GM19468 (cell line): Measurements from ENCODE around the gene DNAJC2.
"Not testable (repeated sequence)": the region's sequence is repeated elsewhere in the genome, so short reads cannot be mapped to it uniquely, and the experiment has no call there.

ENCODE experiments used
- ATAC-seq: cut with Tn5 transposase; IDR thresholded peaks from one replicate; pipeline ENCODE4 v1.9.1; 2021; ENCODE audit warnings: mild to moderate bottlenecking, moderate library complexity, moderate number of reproducible peaks; ENCODE audit not compliant: unreplicated experiment; ENCODE audit errors: extremely low read depth

The DNAJC2 gene

DNA sequence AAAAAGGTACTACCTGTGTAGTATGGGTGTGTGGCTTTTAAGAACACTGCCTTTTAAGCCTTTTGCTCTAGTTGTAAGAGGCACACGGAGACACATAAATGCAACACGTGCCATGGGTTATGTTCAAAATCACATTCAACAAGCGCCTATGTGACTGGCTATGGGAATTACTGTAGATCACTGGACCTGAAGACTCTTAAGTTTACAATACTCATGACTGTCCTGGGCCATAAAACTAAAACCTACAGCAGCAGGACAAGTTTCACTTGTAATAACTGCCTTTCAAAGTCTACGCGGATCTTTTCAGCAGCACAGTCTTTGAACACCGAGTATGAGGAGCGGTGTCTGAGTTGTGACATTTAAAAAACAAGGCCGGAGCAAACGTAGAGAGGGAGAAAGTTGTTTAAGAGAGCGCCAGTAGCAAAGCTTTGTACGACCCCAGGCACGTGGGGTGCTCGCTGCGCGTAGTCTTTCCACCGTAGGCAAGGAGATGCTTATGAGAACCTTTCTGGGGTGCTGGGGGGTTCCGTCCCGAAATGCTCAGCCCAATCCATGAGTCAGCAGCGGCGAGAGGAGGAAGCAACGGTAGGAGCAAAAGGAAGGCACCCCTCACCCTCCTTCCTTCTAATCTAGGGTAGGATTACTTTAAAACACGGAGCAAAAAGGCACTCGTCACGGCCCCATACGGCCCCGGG is 662 bp downstream of the DNAJC2 start:
- ATAC-seq = no peak

DNA sequence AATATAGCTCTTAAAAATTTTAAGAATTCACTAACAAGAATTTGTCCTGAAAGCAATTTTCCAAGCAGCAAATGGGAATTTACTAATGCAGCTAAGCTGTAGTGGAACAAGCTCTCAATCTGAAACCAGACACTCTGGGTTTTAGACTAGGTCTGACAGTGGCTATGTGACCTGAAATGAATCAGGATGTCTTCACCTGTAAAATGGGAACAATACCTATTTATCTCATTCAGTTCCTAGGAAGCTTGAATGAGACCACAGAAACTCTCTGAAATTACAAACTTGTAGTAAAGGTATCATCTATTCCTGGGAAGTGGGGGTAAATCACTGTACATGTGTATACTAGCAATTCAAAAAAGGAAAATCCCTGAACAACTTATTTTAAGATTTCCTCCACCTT is 1.2 kb downstream of the DNAJC2 start:
- ATAC-seq = no peak

DNA sequence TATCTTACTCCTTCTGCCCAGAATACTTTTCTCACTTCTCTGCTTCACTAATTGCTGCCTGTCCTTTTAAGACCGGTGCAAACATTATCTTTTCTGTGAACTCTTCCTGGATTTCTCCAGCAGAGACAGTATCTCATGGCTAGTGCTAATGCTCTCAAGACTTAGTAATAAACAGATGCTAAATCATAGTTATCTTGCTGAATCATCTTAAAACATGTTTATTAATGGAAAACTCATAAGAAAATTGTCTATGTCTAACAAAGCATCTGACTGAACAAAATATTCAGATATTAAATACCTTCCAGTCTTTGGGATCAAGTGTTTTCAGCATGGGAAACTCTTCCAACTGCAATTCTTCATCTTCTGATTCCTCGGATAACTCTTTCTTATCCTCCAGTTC is 3.1 kb downstream of the DNAJC2 start:
- no peak for ATAC-seq

DNA sequence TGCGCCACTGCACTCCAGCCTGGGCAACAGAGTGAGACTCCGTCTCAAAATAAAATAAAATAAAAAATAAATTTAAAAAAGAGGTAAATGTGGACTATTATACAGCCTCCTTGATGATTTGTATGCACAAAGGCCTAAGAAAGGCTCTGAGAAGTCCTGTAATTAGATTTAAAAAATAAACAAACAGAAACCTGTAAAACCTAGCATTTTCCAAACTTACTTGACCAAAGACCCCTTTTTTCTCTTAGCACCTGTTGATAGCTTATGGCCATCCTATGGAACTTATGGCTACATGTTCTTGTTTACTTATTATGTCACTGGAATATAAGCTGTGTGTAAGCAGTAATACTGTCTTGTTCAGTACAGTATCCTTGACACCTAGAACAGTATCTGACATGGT is 5.7 kb downstream of the DNAJC2 start:
- no peak for ATAC-seq

DNA sequence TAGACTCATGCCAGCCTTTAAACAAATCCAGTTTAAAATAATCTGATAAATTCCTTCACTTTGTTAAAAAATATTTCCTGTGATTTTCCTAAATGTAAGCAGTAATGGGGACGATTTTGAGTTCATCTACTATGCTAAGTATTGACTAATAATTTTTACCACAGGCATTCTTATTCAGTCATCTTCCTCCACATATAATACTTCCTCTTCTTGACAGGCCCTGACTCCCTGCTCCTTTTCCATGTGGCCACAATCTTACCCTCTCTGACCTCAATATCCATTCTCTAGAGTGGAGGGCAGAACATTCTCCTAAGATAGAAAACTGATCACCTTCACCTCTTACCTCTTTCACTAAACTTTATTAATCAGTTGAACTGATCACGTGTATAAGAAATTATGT is 7.8 kb downstream of the DNAJC2 start:
- no peak for ATAC-seq

DNA sequence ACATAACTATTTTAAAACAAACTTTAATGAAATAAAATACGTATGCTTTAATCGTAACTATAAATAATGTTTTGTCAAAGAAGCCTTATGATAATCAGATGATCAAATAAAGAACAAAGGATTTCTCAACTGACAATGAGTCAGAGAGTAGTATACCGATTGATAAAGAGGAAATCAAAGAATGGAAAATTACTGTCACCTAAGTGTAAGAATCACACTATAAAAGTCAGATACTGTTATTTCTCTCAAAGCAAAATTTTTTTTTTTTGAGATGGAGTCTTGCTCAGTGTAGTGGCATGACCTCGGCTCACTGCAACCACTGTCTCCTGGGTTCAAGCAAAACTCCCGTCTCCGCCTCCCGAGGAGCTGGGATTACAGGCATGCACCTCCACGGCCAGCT is 18.8 kb downstream of the DNAJC2 start:
- ATAC-seq = no peak

DNA sequence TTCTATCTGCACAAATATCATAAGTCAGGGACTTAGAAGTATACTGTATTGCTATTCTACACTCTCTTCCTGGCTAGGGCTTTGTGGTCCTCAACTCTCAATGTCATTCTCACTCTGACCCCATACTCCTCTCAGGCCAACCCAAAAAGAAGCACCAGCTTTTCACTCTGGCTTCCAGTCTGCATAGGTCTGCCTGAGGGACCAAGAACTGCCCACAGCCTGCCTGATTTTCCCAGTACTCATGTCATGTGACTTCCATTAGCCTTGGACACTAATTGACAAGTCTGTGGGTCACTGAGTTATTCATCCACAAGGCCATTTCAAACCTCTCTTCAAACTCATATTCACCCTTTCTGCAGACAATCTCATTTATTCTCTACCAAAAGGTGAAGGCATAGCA is 27.6 kb downstream of the DNAJC2 start:
- no peak for ATAC-seq

DNA sequence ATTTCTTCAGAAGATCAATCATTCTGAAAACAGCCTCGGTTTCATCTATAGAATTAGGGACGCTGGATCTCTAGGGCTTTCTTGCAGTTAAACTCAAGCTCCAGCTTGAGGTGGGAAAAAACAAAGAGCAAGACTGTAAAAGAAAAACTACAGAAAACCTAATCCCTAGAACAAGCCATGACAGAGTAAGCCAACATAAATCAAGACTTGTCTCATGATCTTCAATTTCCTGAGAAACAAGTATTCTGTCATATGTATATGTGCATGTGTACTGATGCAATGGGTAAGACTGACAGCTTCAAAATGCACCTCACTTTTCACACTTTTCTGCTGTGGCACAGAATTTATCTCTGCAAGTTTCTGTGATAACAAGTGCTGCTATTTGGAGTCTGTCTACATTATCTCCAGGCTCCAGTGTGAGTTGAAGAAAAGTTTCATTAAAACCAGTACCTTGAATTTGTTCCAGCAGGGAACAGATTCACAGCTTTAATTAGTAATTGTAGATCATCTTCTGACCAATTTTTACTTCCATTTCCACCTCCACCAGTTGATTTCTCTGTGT is 28.1 kb downstream of the DNAJC2 start:
- ATAC-seq = no peak

DNA sequence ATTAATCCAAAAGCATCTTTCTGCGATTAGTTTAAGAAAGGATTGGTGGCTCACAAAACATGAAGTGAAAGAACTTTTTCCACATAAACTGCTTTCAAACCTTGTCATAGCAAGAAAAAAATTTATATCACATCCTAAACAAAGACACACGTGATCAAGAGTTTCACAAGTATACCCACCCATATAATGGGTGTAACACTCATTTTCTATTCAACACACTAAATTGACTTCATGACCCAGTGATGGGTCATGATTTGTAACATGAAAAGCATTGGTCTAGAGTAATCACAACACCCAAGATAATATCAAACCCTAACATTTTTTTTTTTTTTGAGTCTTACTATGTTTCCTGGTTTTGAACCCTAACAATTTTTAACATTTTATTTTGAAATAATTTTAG is 29.7 kb downstream of the DNAJC2 start:
- no peak for ATAC-seq

DNA sequence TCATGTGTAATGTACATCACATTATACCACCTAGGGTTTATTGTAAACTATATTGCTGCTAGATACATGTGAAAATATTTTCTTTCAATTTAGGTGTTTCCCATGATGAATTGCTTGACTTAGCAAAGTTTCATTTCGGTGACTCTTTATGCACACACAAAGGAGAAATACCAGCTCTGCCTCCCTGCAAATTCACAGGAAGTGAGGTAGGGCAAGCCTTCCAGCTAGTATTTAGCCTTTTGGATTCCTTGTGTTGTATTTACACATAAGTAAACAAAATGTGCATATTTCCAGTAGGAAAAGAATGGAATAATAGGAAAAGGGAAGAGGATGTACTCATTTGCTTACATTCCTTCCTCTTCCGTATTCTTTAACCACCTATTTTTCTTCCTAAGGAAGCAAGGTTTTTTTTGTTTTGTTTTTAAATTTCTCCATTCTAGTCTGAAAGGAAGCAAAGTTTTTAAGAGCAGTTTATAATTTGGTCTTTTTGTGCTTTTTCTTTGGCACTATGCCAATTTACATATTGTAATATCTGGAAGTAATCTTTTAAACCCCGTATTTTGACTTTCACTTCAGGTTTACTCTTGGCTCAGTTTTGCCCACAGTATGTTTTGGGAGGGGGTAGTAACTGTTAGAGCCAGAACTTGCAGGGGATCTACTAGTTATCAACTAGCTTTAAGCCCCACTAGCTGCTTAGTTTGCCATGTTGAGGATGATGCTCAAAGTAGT is 36.9 kb downstream of the DNAJC2 start:
- no peak for ATAC-seq

DNA sequence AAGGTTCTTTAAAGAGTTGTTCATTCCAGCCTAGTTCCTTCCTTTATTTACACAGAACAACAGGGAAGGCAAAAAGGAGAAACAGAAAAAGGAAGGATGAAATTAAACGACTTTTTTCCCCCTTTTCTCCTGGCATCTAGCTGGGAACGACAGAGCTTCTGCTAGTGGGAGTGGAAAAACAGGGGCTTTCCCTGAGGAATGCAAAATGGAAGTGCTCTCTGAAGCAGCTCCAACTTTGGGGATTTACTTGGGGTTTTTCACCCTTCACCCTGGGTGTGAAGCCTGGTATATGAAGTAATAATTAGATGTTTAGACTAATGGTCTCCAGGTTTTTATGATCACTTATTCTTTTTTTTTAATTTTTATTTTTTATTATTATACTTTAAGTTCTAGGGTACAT is 43.1 kb downstream of the DNAJC2 start:
- ATAC-seq = no peak

DNA sequence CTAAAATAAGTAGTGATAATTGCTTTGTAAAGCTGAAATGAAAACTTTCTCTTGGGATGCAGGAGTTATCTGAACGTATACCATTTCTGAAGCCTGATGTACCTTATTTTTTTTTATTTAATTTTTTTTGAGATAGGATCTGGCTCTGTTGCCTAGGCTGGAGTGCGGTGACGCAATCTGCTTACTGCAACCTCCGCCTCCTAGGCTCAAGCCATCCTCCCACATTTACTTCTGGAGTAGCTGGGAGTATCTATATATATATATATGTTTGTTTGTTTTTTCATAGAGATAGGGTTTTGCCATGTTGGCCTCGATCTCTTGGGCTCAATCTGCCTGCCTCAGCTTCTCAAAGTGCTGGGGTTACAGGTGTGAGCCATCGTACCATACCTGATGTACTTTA is 44.9 kb downstream of the DNAJC2 start:
- no peak for ATAC-seq

DNA sequence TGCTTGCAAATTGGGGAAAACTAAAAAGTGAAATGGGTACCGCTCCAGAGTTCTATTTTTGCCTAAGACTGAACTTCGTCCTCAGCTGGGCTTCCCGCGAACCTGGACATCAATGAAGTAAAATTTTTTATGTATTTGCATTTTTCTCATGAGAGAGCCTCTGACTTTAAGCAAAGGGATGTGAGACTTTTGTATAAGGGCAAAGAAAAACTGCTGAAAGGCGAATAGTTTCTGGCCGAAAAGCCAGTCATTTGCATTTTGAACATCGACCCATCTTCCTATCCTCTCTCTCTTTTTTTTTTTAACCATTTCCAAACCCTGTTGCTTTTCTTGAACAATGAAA is 46.8 kb downstream of the DNAJC2 start:
- ATAC-seq = no peak

DNA sequence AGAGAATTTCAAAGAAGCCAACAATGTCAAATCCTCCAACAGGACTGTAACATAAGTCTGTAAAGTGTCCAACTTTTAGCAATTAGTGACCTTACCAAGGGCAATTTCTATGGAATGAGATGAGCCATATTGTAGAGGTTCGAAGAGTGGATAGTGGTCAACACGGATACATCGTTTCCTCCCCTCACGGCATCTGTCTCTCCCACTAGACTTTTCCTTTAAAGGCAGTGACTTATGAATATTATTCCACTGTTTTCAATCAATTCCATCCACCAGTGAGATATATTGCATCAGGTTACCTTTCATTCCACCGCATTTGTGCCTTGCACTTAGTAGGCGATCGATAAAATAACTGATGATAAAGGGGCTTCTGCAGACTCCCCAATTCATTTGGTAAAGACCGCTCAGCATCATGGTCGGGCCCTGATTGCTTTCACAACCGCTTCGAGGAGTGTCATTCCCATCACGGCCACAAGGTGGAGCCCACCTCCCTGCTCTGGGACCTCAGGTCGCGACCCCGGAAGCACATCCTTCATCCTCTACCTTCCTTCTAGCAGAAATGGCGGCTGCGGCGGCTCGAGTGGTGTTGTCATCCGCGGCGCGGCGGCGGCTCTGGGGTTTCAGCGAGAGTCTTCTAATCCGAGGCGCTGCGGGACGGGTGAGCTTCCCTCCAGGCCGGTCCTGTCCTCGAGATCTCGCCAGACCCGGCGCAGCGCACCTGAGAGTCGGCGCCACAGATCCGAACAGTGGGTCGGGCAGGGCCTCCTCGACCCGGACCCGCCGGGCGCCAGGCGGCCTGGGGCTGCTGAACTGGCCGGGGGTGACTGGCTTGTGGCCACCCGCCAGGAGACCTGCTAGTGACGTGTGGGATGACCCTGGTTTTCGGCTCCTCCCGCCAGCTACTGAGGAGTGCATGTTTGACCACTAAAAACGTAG is 47.4 kb downstream of the DNAJC2 start, which contains the start of gene PMPCB:
Gene PMPCB (plus strand): TSS at position 535 of the 936 bp plus-strand sequence. CDS start 25 bp downstream, at position 560.
- ATAC-seq = peak; percentile 88

DNA sequence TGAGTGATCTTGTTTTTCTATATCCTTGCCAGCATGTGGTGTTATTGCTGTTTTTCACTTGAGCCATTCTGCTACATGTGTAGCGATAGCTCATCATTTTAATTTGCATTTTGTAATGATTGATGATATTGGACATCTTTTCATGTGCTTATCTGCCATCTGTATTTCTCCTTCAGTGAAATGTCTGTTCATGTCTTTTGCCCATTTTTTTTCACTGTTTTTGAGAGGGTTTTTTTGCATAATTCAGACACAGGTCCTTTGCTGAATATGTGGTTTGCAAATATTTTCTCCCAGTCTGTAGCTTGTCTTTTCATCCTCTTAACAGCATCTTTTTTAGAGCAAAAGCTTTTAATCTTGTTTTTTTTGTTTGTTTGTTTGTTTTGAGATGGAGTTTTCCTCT is 51.0 kb downstream of the DNAJC2 start:
- ATAC-seq = no peak

DNA sequence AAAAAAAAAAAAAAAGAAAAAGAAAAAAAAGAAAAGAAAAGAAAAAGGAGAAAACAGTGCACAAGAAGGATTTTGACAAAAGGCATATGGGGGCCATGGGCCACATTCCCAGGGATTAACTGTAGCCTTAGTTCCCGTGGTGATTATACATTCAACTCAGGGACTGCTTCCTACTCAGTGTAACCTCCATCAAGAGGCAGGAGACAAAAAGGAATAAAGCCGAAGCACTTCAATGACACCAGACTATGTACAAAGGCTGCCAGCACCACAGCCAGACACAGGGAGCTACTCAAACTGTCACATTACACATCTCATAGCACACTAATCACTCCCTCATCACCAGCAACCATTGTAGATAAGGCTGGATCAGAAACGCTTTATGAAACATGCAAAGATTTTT is 52.4 kb downstream of the DNAJC2 start:
- no peak for ATAC-seq

DNA sequence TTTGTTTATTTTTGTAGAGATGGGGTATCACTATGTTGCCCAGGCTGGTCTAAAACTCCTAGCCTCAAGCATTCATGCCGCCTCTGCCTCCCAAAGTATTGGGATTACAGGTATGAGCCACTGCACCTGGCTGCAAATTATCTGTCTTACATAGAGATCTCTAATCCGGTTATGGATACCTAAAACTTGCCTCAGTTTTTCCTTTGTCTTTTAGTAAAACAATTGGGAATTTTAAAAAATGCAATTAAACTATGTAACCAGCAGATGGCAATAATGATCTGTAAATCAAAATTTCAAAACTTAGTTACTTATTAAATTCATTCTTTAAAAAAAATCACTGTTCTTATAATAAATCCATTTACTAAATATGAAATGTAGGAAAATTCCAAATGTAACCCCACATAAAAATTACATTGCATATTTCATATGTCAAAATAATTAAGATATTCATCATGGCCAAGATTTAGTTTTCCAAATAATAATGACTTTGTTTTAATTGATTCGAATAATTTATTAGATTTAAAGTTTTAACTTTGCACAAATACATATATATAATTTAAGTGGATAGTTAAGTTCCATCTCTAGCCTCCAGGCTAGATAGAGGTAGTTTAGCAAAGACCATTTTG is 61.7 kb downstream of the DNAJC2 start:
- not testable (repeated sequence) for ATAC-seq

DNA sequence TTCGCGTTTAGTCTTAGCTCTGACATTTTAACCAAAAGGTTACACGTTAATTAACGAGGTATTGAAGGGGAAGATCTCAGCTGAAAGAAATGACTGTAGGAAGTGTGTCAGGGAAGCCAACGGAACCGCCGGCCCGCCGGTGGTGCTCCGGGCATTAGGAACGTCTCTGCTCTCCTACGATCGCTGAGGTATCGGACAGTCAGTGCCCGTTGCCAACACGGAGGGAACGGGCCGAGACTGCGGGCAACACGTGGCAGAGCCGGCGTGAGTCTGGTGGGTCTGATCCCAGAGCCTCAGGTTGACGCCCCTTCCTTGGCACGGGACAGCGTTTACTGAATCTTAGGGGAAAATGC is 63.8 kb downstream of the DNAJC2 start:
- ATAC-seq = not testable (repeated sequence)

DNA sequence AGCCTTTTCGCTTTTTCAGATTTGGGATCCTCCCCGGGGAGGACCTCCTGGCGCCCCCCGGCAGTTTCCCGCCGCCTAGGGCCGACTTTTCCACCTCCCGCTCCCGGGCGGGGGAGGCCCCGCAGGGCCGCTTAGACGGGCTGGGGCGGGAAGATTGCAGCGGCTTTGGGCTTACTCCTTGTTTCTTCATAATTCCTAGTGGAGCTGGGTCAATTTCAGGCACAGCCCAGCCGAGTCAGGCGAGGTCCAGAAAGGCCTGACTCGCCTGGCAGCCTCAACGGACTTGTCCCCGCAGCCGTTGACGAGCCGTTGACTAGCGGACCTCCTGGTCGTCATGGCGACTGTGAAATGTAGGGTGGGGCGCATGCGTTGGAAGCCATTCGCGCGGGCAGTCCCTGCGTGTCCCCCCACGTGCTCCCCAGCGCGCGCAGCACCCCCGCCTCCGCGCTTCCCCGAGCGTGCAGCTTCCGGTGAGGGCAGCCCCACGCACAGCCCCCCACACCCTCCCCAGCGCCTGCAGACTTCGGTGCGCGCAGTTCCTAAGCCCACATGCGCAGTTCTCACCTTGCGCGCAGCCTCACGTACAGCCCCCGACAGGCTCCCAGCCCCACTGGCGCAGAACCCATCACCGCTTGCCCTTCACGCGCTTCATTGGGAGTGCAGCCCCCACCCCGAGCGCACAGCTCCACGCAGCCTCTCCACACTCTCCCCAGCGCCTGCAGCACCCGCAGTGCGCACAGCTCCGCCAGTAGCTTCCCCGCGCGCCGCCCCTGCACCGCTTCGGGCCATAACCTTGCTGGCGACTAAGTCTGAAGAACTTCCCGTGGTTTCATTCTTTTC is 64.4 kb downstream of the DNAJC2 start:
- peak; percentile 82 for ATAC-seq
